GM12878 (cell line): ENCODE data around the gene UNC80. TPM values are rescaled to one million over a fixed set of nuclear protein-coding genes. Genes with fewer than 3 reads are reported as not detected.

ENCODE experiments used
- ATAC-seq: fragments of 200-7000 bp; cut with Tn5 transposase; 3 replicates; pipeline ENCODE4 v1.9.1; 2020; ENCODE audit warnings: mild to moderate bottlenecking, moderate library complexity
- BruUV-seq: library from RNA; stranded (reverse); fragments of 400-500 nt; replicated peaks from 2 replicates; lab custom pipeline; 2021; lab: Mats Ljungman, UMichigan
- CTCF ChIA-PET: fragments of 300-600 bp; sonication (Branson Sonifier 250); formaldehyde crosslinking; extraction: SDS; loops from one replicate; lab custom pipeline; 2021; ENCODE audit warnings: inconsistent platforms; lab: Yijun Ruan, JAX
- POLR2A ChIA-PET: fragments of 350-600 bp; formaldehyde crosslinking; extraction: SDS; loops from one replicate; lab custom pipeline; 2021; ENCODE audit warnings: inconsistent platforms; lab: Charles Lee
- RAD21 ChIA-PET: fragments of 300-600 bp; sonication (Branson Sonifier 250); formaldehyde crosslinking; loops from one replicate; lab custom pipeline; 2023; ENCODE audit warnings: antibody characterized with exemption; ENCODE audit not compliant: unreplicated experiment; lab: Charles Lee
- SMC1A ChIA-PET: fragments of 300-600 bp; sonication (Branson Sonifier 250); formaldehyde crosslinking; loops from one replicate; lab custom pipeline; 2023; ENCODE audit not compliant: unreplicated experiment, uncharacterized antibody; lab: Charles Lee
- DNase-seq: peaks from one replicate; pipeline ENCODE4 v3.0.0-alpha.2; 2011; ENCODE audit warnings: low read depth, low spot score
- FAIRE-seq: peaks from 3 replicates; lab custom pipeline; 2011; peaks lifted over from hg19 to GRCh38; lab: Jason Lieb, UNC
- H2AFZ ChIP-seq: 2 replicates; pipeline ENCODE4 v1.6.0; 2011; ENCODE audit warnings: low read depth, low read length, control low read depth; ENCODE audit not compliant: control insufficient read depth
- H3K27ac ChIP-seq: 2 replicates; pipeline ENCODE4 v1.5.1; 2011; ENCODE audit warnings: control low read depth; ENCODE audit not compliant: control insufficient read depth, insufficient read depth
- H3K27me3 ChIP-seq, 2 experiments: replicated peaks in 1 of 2; 2 replicates each; pipeline versions ENCODE4 v1.6.0 to v1.6.1; 2011; ENCODE audit warnings: low read length in 1 of 2; ENCODE audit not compliant: control insufficient read depth in 2 of 2, insufficient read depth in 2 of 2
- H3K36me3 ChIP-seq, 2 experiments: 2 replicates each; pipeline ENCODE4 v1.5.1; 2011; ENCODE audit warnings: low read length in 1 of 2; ENCODE audit not compliant: control insufficient read depth in 2 of 2, insufficient read depth in 2 of 2
- H3K4me1 ChIP-seq: 2 replicates; pipeline ENCODE4 v1.6.1; 2011; ENCODE audit warnings: mild to moderate bottlenecking, low read length, moderate library complexity, mixed read lengths; ENCODE audit not compliant: control insufficient read depth, insufficient read depth
- H3K4me2 ChIP-seq: 2 replicates; pipeline ENCODE4 v1.6.0; 2011; ENCODE audit warnings: control low read depth; ENCODE audit not compliant: control insufficient read depth, insufficient read depth
- H3K4me3 ChIP-seq: fragments of 200-600 bp; sonication (generic); 2 replicates; pipeline ENCODE4 v1.5.1; 2016
- H3K79me2 ChIP-seq: 2 replicates; pipeline ENCODE4 v1.6.0; 2011; ENCODE audit warnings: low read length; ENCODE audit not compliant: control insufficient read depth, insufficient read depth
- H3K9ac ChIP-seq: 2 replicates; pipeline ENCODE4 v1.8.0; 2011; ENCODE audit warnings: low read length, control low read depth, mixed read lengths; ENCODE audit not compliant: control insufficient read depth, insufficient read depth
- H3K9me3 ChIP-seq: replicated peaks from 3 replicates; pipeline ENCODE4 v1.5.1; 2011; ENCODE audit warnings: mild to moderate bottlenecking, low read length; ENCODE audit not compliant: control insufficient read depth, insufficient read depth
- H4K20me1 ChIP-seq: 2 replicates; pipeline ENCODE4 v1.6.0; 2011; ENCODE audit not compliant: control insufficient read depth, insufficient read depth
- E4F1 ChIP-seq: fragments of 450-650 bp; IDR thresholded peaks from 2 replicates; pipeline ENCODE4 v1.6.1; 2018; ENCODE audit warnings: borderline replicate concordance, mild to moderate bottlenecking; ENCODE audit not compliant: partially characterized antibody
- GABPA ChIP-seq: IDR thresholded peaks from 2 replicates; pipeline ENCODE4 v1.6.1; 2014; ENCODE audit warnings: antibody characterized with exemption, low read depth, mild to moderate bottlenecking, inconsistent platforms
- IRF5 ChIP-seq: fragments of 450-650 bp; IDR thresholded peaks from 2 replicates; pipeline ENCODE4 v1.6.1; 2017; ENCODE audit warnings: borderline replicate concordance
- MXI1 ChIP-seq: fragments of 150-350 bp; IDR thresholded peaks from 2 replicates; pipeline ENCODE4 v1.6.1; 2011; ENCODE audit warnings: low read depth, mild to moderate bottlenecking, inconsistent platforms, low read length, improper control_type of control experiment
- PAX5 ChIP-seq: IDR thresholded peaks from 2 replicates; pipeline ENCODE4 v1.6.1; 2011; ENCODE audit warnings: low read depth, low read length, borderline replicate concordance
- POU2F2 ChIP-seq: IDR thresholded peaks from 3 replicates; pipeline ENCODE4 v1.6.1; 2011; ENCODE audit warnings: low read depth, mild to moderate bottlenecking, low read length, borderline replicate concordance
- REST ChIP-seq: IDR thresholded peaks from 2 replicates; pipeline ENCODE4 v1.6.1; 2012; ENCODE audit warnings: mild to moderate bottlenecking, low read depth, low read length
- SIX5 ChIP-seq: IDR thresholded peaks from 2 replicates; pipeline ENCODE4 v1.6.1; 2011; ENCODE audit warnings: mild to moderate bottlenecking, low read depth, low read length, moderate library complexity; ENCODE audit not compliant: severe bottlenecking
- TARDBP ChIP-seq: IDR thresholded peaks from 2 replicates; pipeline ENCODE4 v1.6.1; 2016; ENCODE audit warnings: borderline replicate concordance
- USF1 ChIP-seq: IDR thresholded peaks from 2 replicates; pipeline ENCODE4 v1.6.1; 2011; ENCODE audit warnings: borderline replicate concordance, low read depth, mild to moderate bottlenecking, moderate library complexity, mixed read lengths, low read length; ENCODE audit not compliant: insufficient read depth; ENCODE audit errors: extremely low read length
- YY1 ChIP-seq: IDR thresholded peaks from 2 replicates; pipeline ENCODE4 v1.6.1; 2011; ENCODE audit warnings: low read depth, mild to moderate bottlenecking, low read length
- ZNF207 ChIP-seq: fragments of 450-650 bp; IDR thresholded peaks from 2 replicates; pipeline ENCODE4 v1.6.1; 2014; ENCODE audit warnings: antibody characterized with exemption, mild to moderate bottlenecking, borderline replicate concordance
- WGBS: methylation state at CpG from one replicate; pipeline ENCODE4 v1.1.6; 2016; ENCODE audit warnings: low lambda C conversion rate; ENCODE audit not compliant: insufficient replicate concordance, insufficient coverage; ENCODE audit errors: missing lambda C conversion rate; 5-methylcytosine and 5-hydroxymethylcytosine counted together
- in situ Hi-C: fragments of 300-500 bp; cut with MboI; formaldehyde crosslinking; loops from 9 replicates; pipeline ENCODE4 v1.14.3; 2018; ENCODE audit warnings: mixed read lengths
- intact Hi-C: fragments of 100-400 bp; cut with micrococcal nuclease; formaldehyde crosslinking; loops from one replicate; pipeline ENCODE4 v1.14.2; 2022; ENCODE audit not compliant: unreplicated experiment
- polyA plus RNA-seq, 11 experiments: library from polyadenylated mRNA; depleted of rRNA in 4 of 11; unstranded in 6 of 11; stranded (reverse) in 5 of 11; fragments of >200 nt; fragmentation: Nextera tagmentation in 4 of 11; fragmentation: Illumina TruSeq in 1 of 11; extraction: Ambion mirVana in 4 of 11; extraction: Trizol in 1 of 11; gene quantifications; 1 replicate in 1 of 11; 2 replicates in 10 of 11; pipeline versions ENCODE4 v1.2.1 to v1.2.3, GENCODE V29; 2011 to 2016; ENCODE audit warnings: inconsistent platforms in 2 of 11, missing spikeins in 2 of 11, low read depth in 1 of 11
- total RNA-seq, 4 experiments: library from RNA; depleted of rRNA in 3 of 4; stranded (reverse); fragments of >200 nt in 3 of 4; fragmentation: Illumina TruSeq in 1 of 4; extraction: Trizol in 1 of 4; gene quantifications; 2 replicates each; pipeline versions ENCODE4 v1.2.1 to v1.2.3, GENCODE V29; 2013 to 2021

The UNC80 gene
- total and polyA plus RNA-seq, 10 of the 15 experiments (the other 5 are each of a cell fraction or from before 2014, with no cell fraction given), result not detected

- WGBS, result under 1% methylated on average over 58 of the region's 58 CpGs
- H3K27ac ChIP-seq, result peak within 1 kb of the TSS; percentile 82
- peak within 1 kb of the TSS; percentile 92 for H3K4me3 ChIP-seq
- peak within 1 kb of the TSS; percentile 98 for H3K4me2 ChIP-seq
- POLR2A ChIA-PET, result interaction anchor here (0.8 kb wide), 1 partner anchor 23 kb away, joined by 3 read pairs; no protein-coding TSS in a partner anchor
- peak within 1 kb of the TSS; percentile 98 for H2AFZ ChIP-seq
- peaks cover 10% of the 10 kb centered on the region for H3K4me1 ChIP-seq
- in situ Hi-C loops (loop anchor here (10.0 kb wide), 1 partner anchor 162 kb away; no protein-coding TSS in a partner anchor), intact Hi-C loops (loop anchor here (2.0 to 10.0 kb wide), 2 partner anchors 168 to 472 kb away; partner anchors contain the start of genes KANSL1L and LANCL1)
- CTCF ChIA-PET, result interaction anchor here (1.1 kb wide), 1 partner anchor 180 kb away, joined by 3 read pairs; no protein-coding TSS in a partner anchor
- ATAC-seq (peak; percentile 96), DNase-seq (peak; percentile 76), FAIRE-seq (peak; percentile 94)
- TSS peak; percentile 65 for BruUV-seq
- RAD21 ChIA-PET, result no interaction called here
- no peaks in the 10 kb centered on the region for H3K27me3 ChIP-seq
- no peaks in the 10 kb centered on the region for H3K9me3 ChIP-seq
- no peaks in the 10 kb centered on the region; the same call in 1 of the 2 replicates for H4K20me1 ChIP-seq
- SMC1A ChIA-PET, result interaction anchor here (0.7 to 3.0 kb wide), 4 partner anchors 10 to 197 kb away, joined by 3 to 11 read pairs (median 3); no protein-coding TSS in a partner anchor
- H3K79me2 ChIP-seq, result peaks cover 51% of the 10 kb centered on the region
- peak within 1 kb of the TSS; percentile 92 for H3K9ac ChIP-seq
- peaks cover 0 to 11% of the 10 kb centered on the region in 2 experiments; a peak in 1 of 4 replicates for H3K36me3 ChIP-seq
- TF ChIP-seq GABPA (peak; percentile 94), E4F1 (peak; percentile 78), POU2F2 (peak; percentile 47; the same call in 1 of the 3 replicates), USF1 (no peak), REST (no peak), TARDBP (0 out of 2 replicates have a peak, but pooled peaks have one; percentile 27), PAX5 (no peak), IRF5 (no peak), MXI1 (peak; percentile 57), SIX5 (peak; percentile 17), ZNF207 (0 out of 2 replicates have a peak, but pooled peaks have one; percentile 12), YY1 (peak; percentile 87)
These were observed 230.8 kb downstream of the UNC80 start, which contains the start of gene RPE for GRCh38 chr2:210002158-210003157. RPE (plus strand) TSS chr2:210002638; CDS start chr2:210002662, 24 bp downstream.
